ENCODE results near the gene FOXO6. TPM values are rescaled to one million over a fixed set of nuclear protein-coding genes. Genes with fewer than 3 reads are reported as not detected.

The FOXO6 gene
- total RNA-seq, 1 experiment from 2014 or later, result 0.18 TPM

DNA sequence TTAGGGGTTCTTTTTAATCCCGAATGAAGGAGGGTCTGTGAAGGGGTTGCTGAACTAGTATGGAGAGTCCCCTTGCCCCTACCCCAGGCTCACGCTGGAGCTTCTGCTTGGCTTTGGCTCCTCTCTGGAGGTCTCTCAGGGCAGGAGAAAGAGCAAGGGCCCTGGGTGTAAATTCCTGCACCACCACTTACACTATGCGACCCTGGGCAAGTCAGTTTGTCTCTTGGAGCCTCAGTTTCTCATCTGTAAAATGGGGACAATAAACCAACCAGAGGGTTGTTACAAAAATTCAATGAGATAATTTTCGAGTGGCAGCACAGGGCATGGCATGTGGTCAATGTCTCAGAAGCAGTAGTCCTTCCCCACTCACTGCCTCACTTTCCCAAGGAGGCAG, 11.4 kb downstream of the FOXO6 start:
- no peak for DNase-seq (ENCODE audit: low read depth, low spot score)
- in situ Hi-C loops (cut with HindIII; ENCODE audit: low pct_unique_long_range_greater_than_20kb, low sequenced_read_pairs), result no loop called here

DNA sequence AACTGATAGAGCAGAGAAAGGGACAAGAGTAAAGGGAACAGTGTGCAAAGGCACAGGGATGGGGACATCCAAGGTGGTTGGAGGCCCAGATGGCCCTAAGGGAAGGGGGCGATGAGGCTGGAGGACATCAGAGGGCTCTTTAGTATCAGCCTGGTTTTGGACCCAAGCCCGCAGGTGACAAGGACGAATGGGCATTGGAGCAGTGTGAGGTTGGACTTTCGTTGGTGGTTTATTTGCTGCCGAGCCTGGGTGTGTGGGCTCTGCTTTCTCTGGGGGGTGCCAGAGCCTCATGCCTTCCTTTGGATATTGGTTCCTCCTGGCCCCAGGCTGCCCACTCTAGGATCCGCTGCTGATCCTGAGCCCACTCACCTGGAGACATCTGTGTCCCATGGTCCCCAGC, 12.1 kb downstream of the FOXO6 start:
- in situ Hi-C loops (cut with HindIII; ENCODE audit: low pct_unique_long_range_greater_than_20kb, low sequenced_read_pairs), result no loop called here
- no peak for DNase-seq (ENCODE audit: low read depth, low spot score)

DNA sequence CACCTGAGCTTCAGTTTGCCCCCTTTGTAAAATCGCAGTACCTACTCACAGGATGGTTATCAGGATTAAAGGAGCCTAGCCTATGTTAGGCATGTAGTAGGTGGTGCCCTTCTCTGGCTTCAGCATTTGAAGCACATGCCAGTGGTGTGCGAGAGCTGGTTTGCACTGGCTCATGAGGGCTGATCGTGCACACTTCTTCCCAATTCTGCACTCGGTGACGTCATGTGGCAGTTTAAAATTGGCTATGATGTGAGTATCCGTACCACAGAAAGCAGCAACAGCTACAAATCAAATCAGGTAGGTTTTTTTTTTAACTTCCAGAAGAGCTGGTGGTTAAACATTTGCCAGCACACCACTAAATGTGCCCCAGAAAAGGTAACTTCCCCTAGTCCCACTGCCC, 13.5 kb downstream of the FOXO6 start:
- no peak for DNase-seq (ENCODE audit: low read depth, low spot score)
- in situ Hi-C loops (cut with HindIII; ENCODE audit: low pct_unique_long_range_greater_than_20kb, low sequenced_read_pairs), result no loop called here

DNA sequence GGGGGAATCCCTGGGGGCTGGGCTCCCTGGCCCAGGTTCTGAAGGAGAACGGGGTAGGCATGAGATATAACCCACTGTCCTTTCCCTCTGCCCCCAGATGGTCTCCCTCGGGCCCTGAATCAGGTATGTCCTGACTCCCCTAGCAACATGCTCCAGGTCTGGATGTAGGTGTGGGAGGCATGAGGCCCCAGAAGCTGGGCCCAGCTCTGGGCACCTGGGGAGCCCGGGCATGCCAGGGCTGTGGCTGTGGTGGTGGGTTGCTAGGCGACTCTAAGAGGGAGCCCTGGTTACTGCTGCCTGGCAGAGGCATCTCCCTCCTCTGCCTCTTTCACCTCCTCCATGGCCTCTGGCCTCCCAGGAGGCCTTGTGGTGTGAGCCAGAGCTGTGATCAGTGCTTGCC, 16.2 kb downstream of the FOXO6 start:
- no peak for DNase-seq (ENCODE audit: low read depth, low spot score)
- in situ Hi-C loops (cut with HindIII; ENCODE audit: low pct_unique_long_range_greater_than_20kb, low sequenced_read_pairs), result no loop called here

DNA sequence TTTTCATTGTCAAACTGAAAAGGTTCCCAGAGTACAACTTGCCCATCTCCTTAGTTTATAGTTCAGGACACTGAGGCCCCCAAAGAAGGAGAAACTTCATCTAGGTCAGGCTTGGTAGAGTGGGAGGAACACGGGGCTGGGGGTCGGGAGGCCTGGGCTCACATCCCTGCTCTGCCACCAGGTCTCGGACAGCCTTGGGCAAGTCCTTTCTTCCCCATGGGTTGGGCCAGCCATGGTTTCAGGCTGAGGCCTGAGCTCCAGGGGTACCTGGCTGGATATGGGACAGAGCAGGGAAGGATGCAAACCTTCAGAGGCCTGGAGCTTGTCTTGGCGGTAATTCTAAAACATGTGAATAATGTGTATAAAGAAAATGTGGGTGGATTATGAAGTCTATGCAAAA, 17.0 kb downstream of the FOXO6 start:
- in situ Hi-C loops (cut with HindIII; ENCODE audit: low pct_unique_long_range_greater_than_20kb, low sequenced_read_pairs), result no loop called here
- no peak for DNase-seq (ENCODE audit: low read depth, low spot score)

DNA sequence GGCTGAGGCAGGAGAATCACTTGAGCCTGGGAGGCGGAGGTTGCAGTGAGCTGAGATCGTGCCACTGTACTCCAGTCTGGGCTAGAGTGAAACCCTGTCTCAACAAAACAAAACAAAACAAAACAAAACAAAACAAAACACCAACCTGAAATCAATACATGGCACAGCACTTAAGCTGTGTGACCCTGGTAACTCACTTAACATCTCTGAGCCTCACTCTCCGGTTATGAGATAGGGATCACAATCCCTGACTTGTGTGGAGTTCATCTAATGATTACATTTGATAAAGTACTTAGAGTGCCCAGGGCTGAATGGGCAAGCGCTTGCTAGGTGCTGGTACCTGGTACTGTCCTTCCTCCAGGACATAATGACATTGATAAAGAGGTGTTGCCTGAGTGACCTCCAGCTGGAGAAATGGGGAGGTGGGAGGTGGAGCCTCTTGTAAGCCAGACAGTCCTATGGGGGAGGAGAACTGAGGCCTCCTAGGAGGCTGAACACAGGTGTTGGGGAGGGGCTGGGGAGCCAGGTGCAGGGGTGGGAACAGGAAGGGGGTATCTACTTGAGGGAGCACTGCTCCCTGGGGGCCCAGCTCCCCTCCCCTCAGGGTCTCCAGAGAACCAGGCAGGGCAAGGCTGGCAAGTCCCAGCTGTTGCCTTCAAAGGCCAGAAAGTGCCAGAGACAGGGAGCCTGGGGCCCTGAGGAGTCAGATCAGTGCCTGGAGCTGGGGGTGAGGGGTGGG, 17.9 kb downstream of the FOXO6 start:
- no peak for DNase-seq (ENCODE audit: low read depth, low spot score)

DNA sequence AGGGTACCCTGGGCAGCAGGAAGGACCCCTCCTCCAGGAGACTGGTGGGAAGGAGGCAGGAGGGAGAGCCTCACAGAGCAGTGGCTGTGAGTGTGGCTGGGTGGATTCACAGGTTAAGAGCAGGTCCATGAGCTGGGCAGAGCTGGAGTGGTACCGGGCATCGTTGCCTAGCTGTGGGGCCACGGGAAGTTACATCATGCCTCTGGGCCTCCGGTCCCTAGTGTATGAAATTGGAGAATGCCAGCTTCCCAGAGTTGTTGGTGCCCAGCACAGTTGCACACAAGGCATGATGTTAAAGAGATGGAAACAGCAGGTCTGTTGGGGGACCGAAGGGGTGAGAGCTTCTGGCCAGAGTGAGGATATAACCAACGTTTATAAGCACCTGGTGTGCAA, 18.5 kb downstream of the FOXO6 start:
- in situ Hi-C loops (cut with HindIII; ENCODE audit: low pct_unique_long_range_greater_than_20kb, low sequenced_read_pairs), result no loop called here
- no peak for DNase-seq (ENCODE audit: low read depth, low spot score)

More for the DNA sequence above, 17.9 kb downstream of the FOXO6 start:
- in situ Hi-C loops (cut with HindIII; ENCODE audit: low pct_unique_long_range_greater_than_20kb, low sequenced_read_pairs), result no loop called here

DNA sequence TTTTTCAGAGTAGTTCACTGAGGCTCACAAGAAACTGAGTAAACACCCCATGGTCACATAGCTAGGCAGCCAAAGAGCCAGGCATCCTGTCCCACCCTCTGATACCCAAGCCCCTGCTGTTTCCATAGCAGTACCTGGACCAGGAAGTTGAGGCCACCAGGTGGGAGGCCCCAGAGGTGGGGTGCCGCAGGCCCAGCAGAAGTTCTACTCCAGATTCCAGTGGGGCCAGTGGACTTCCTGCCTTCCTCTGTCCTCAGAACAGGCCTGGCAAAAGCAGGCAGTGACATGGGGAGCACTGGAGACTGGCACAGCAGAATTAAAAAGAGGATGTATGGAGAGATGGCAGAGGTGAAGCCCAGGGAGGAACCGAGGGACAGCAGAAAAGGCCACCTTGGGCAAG, 19.0 kb downstream of the FOXO6 start:
- no peak for DNase-seq (ENCODE audit: low read depth, low spot score)
- in situ Hi-C loops (cut with HindIII; ENCODE audit: low pct_unique_long_range_greater_than_20kb, low sequenced_read_pairs), result no loop called here

DNA sequence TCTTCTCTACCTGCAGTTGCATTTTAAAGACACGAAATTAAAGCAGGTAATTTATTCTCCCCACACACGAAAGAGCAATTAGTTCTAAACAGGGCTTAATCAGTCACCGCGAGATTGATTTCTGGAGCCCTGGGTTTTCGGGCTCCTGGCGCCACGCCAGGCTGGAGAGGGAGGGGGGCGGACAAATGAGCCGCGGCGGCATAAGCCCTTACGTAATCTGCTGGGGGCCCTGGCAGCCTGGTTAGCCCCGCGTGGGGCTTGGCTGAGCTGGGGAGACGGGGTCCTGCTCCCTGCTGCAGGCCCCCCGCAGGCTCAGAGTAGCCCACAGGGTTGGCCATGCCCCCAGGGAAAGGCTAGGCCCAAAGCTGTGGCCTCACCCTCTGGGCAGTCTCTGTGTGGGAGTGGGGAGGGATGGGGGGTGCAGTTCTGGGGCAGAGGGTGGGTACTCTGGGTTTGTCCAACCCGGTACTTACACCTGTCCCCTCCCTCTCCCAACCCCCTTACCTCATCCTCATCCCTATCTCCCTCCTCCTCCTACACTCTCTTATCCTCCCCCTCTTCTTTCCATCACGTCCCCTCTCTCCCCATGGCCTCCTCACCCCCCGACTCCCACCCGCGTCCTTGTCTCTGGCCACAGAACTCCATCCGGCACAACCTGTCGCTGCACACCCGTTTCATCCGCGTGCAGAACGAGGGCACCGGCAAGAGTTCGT, 19.9 kb downstream of the FOXO6 start:
- in situ Hi-C loops (cut with HindIII; ENCODE audit: low pct_unique_long_range_greater_than_20kb, low sequenced_read_pairs), result no loop called here
- no peak for DNase-seq (ENCODE audit: low read depth, low spot score)

DNA sequence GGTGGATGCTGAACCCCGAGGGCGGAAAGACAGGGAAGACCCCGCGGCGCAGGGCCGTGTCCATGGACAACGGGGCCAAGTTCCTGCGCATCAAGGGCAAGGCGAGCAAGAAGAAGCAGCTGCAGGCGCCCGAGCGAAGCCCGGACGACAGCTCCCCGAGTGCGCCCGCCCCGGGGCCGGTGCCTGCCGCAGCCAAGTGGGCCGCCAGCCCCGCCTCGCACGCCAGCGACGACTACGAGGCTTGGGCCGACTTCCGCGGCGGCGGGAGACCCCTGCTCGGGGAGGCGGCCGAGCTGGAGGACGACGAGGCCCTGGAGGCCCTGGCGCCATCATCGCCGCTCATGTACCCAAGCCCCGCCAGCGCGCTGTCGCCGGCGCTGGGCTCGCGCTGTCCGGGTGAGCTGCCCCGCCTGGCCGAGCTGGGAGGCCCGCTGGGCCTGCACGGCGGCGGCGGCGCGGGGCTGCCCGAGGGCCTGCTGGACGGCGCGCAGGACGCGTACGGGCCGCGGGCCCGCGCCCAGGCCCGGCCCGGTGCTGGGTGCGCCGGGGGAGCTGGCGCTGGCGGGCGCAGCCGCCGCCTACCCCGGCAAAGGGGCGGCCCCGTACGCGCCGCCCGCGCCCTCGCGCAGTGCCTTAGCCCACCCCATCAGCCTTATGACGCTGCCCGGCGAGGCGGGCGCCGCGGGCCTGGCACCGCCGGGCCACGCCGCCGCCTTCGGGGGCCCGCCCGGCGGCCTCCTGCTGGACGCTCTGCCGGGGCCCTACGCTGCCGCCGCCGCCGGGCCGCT, 20.7 kb downstream of the FOXO6 start:
- DNase-seq (ENCODE audit: low read depth, low spot score), result peak; percentile 19
- in situ Hi-C loops (cut with HindIII; ENCODE audit: low pct_unique_long_range_greater_than_20kb, low sequenced_read_pairs), result no loop called here

DNA sequence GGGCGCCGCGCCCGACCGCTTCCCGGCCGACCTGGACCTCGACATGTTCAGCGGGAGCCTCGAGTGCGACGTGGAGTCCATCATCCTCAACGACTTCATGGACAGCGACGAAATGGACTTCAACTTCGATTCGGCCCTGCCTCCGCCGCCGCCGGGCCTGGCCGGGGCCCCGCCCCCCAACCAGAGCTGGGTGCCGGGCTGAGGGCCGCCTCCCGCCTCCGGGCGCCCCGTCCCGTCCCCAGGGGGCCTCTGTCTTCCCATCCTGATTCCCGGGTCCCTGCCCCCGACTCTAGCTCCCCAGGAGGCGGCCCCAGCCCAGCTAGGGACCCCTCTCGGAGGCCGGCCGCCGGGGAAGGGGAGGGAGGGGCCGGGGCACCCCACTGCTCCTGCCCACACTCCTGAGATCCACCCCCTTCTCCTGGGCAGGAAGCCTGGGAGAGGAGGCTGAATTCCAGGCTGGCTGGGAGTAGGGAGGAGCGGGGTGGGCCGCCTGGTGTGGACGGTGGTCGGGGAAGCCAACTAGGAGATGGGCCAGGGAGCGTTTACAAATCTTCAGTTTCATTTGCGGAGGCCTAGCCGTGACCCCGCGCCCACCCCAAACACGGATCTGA, 21.4 kb downstream of the FOXO6 start:
- no peak for DNase-seq (ENCODE audit: low read depth, low spot score)
- in situ Hi-C loops (cut with HindIII; ENCODE audit: low pct_unique_long_range_greater_than_20kb, low sequenced_read_pairs), result no loop called here

DNA sequence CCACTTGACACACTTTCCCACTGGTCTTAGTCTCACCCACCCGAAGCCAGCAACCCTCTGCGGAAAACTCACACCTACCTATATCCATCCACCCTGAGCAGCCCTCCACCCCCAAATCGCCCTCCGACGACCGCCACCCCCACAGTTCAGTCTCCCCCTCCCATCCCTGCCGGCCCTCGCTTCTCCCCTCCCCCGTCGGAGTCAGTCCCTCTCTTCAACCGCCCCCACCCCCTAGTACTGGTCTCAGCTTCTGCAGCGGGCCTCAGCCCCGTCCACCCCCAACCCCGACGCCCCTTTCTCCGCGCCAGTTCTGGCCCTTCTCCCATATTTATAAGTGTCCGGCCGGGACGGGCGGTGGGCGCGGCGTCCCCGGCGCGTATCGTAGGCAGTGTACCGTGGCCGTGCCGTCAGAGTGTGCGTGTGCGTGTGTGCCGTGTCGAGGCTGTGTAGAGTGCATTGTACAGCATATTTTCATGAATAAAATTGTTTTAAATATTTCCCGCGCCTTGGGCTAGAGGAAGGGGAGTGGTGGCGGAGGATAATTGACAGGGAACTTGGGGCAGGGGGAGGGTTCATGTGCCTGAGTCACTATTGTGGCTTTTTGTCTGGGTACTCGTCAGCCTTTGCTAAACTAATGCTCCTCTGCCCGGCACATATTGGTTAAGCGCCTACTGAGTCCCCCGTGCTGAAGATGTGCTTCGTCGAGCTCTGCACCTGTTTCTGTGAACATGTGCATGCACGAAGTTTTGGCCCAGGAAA, 22.0 kb downstream of the FOXO6 start:
- no peak for DNase-seq (ENCODE audit: low read depth, low spot score)
- in situ Hi-C loops (cut with HindIII; ENCODE audit: low pct_unique_long_range_greater_than_20kb, low sequenced_read_pairs), result no loop called here

DNA sequence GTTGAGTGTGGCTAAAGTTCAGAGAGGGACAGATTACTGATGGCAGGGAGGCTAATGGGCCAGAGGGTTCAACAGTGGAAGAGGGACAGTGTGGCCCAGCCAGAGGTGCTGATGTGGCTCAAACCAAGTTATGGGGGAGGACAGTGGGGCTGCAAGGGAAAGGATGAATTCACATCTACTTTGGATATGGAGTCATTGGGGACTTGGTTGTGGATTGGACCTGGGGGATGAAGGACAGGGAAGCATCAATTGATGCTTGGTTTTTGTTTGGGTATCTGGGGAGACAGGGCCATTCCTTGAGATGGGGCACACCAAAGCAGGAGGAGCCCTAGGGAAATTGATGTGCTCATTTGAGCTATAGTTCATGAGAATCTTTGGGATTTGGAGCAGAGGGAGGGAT, 23.3 kb downstream of the FOXO6 start:
- in situ Hi-C loops (cut with HindIII; ENCODE audit: low pct_unique_long_range_greater_than_20kb, low sequenced_read_pairs), result no loop called here

DNA sequence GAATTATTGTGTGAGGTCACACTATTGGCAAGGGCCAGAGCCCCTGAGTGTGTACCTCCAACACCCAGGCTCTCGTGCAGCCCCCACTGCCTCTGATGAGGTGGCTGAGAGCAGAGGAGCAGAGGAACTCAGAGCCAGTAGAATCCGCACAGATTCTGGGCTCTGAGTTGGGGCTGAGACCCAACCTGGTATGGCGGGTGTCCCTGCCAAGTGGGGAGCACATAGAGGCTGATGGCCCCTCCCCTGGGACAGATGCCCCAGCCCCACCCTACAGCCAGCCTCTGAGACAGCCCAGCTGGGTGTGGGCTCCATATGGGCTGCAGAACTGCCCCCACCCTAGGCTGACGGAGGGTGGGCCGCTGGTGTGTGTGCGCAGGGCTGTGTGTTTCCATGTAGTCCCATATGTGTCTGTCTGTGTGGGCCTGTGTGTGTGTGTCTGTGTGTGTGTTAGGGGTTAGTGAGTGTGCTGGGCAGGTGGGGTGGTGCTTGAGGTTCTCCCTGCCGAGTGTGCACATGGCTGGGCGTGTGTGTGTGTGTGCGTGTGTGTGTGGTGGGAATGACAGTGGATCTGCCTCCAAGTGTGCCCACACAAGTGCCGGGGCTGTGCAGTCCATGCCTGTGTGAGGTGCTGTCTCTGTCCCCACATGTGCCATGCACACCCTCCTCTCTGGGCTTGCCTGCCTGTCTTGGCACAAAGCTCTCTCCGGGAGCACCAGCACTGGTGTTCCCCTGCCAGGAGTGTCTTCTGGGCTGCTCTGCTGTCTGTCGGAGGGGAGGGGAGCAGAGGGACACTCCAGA, 24.4 kb downstream of the FOXO6 start:
- in situ Hi-C loops (cut with HindIII; ENCODE audit: low pct_unique_long_range_greater_than_20kb, low sequenced_read_pairs), result no loop called here

More for the DNA sequence above, 23.3 kb downstream of the FOXO6 start:
- no peak for DNase-seq (ENCODE audit: low read depth, low spot score)

DNA sequence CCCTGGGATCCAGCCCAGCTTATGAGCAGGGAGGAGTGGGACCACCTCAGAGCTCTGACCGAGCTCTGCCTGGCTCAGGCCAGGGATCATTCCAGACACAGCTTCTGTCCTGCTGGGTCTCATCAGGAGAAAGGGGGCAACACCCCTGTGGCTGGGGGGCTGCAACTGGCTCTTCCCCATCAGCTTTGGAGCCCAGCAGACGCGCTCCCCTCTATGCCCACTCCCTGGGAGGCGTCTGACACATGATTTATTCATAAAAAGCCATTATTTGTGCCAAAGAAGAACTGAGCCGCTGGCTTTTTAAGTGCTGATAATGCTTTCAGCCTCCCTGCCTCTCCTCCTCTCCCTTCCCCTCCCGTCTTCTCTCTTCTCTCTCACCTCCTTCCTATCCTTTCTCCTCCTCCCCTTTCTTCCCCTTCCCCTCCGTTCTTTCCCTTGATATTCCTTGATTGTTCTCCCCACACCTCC, 25.0 kb downstream of the FOXO6 start:
- in situ Hi-C loops (cut with HindIII; ENCODE audit: low pct_unique_long_range_greater_than_20kb, low sequenced_read_pairs), result no loop called here
- DNase-seq (ENCODE audit: low read depth, low spot score), result no peak

More for the DNA sequence above, 24.4 kb downstream of the FOXO6 start:
- DNase-seq (ENCODE audit: low read depth, low spot score), result no peak

DNA sequence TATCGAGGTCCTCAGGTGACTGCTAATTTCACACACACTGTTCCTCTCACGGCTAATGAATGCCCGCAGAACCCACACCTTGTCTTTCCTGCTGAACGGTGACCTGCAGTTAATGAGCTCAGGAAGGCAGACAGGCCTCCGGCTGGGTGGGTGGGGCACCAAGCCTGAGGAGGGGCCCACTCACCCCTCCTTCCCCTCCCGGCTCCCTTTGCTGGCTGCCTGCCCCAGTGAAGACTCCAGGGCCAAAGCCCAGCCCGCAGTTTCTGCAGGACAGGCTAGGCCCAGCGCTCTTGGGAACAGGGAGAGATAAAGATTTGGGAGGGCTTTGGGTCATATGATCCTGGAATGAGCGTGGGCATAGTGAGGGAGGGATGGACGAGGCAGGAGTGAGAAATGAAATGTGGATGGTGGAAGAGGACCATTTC, 26.4 kb downstream of the FOXO6 start:
- DNase-seq (ENCODE audit: low read depth, low spot score), result no peak
- in situ Hi-C loops (cut with HindIII; ENCODE audit: low pct_unique_long_range_greater_than_20kb, low sequenced_read_pairs), result no loop called here

DNA sequence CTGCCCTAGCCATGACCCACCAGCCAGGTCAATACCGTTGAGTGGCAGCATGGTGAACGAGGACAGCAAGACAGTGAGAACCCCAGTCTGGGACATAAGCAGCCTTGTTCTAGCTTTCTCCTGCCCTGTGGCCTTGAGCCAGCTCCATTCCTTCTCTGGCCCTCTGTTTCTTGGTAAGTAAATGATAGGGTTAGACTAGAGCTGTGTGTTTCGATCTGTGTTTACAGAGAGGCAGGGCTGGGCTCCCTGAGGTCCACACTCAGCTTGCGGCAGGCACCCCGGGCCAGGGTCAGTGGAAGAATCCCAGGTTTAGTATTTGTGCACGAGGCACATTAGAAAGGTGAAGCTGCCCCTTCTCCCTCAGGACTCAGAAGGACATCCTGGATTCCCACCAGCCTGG, 27.3 kb downstream of the FOXO6 start:
- DNase-seq (ENCODE audit: low read depth, low spot score), result no peak
- in situ Hi-C loops (cut with HindIII; ENCODE audit: low pct_unique_long_range_greater_than_20kb, low sequenced_read_pairs), result no loop called here
